Osteocyte (in vitro differentiated cells): ENCODE data around the gene MDM2. TPM values are rescaled to one million over a fixed set of nuclear protein-coding genes. Genes with fewer than 3 reads are reported as not detected.

Experiments
- DNase-seq: peaks from one replicate; pipeline ENCODE4 v3.0.0; 2021; ENCODE audit warnings: mixed read lengths; ENCODE audit not compliant: unreplicated experiment; ENCODE audit errors: extremely low spot score
- H3K27ac Mint-ChIP-seq: one replicate; pipeline ENCODE4 v1.8.0; 2021; ENCODE audit warnings: mild to moderate bottlenecking, mixed read lengths; ENCODE audit not compliant: unreplicated experiment
- H3K27me3 Mint-ChIP-seq: one replicate; pipeline ENCODE4 v1.8.0; 2021; ENCODE audit warnings: mixed read lengths; ENCODE audit not compliant: unreplicated experiment
- H3K36me3 Mint-ChIP-seq: one replicate; pipeline ENCODE4 v1.8.0; 2021; ENCODE audit warnings: mixed read lengths; ENCODE audit not compliant: unreplicated experiment
- H3K4me1 Mint-ChIP-seq: one replicate; pipeline ENCODE4 v1.8.0; 2021; ENCODE audit warnings: mixed read lengths; ENCODE audit not compliant: unreplicated experiment
- H3K4me3 Mint-ChIP-seq: one replicate; pipeline ENCODE4 v1.8.0; 2021; ENCODE audit warnings: mild to moderate bottlenecking, moderate library complexity, mixed read lengths; ENCODE audit not compliant: unreplicated experiment
- H3K9me3 Mint-ChIP-seq: one replicate; pipeline ENCODE4 v1.8.0; 2021; ENCODE audit warnings: mixed read lengths; ENCODE audit not compliant: unreplicated experiment
- total RNA-seq: library from RNA; stranded (reverse); gene quantifications from 2 replicates; pipeline ENCODE4 v1.2.1, GENCODE V29; 2021
- TF ChIP-seq, protein P1 (sequence below): fragments of 200-600 bp; sonication (generic); IDR thresholded peaks from 2 replicates; pipeline ENCODE4 v1.5.0; 2021; ENCODE audit warnings: antibody characterized with exemption, mild to moderate bottlenecking, moderate library complexity

Gene MDM2
- total RNA-seq, 1 donor from 2014 or later, result 131 TPM

GRCh38 chr12:68899251-68899771 is 91.3 kb downstream of the MDM2 start:
- H3K4me1 Mint-ChIP-seq, result no peaks in the 10 kb centered on the region
- peaks cover 39% of the 10 kb centered on the region for H3K27me3 Mint-ChIP-seq
- DNase-seq, result no peak
- H3K36me3 Mint-ChIP-seq, result no peaks in the 10 kb centered on the region
- H3K9me3 Mint-ChIP-seq, result no peaks in the 10 kb centered on the region
- no peak overlapping the region for H3K27ac Mint-ChIP-seq
- TF ChIP-seq, protein P1, sequence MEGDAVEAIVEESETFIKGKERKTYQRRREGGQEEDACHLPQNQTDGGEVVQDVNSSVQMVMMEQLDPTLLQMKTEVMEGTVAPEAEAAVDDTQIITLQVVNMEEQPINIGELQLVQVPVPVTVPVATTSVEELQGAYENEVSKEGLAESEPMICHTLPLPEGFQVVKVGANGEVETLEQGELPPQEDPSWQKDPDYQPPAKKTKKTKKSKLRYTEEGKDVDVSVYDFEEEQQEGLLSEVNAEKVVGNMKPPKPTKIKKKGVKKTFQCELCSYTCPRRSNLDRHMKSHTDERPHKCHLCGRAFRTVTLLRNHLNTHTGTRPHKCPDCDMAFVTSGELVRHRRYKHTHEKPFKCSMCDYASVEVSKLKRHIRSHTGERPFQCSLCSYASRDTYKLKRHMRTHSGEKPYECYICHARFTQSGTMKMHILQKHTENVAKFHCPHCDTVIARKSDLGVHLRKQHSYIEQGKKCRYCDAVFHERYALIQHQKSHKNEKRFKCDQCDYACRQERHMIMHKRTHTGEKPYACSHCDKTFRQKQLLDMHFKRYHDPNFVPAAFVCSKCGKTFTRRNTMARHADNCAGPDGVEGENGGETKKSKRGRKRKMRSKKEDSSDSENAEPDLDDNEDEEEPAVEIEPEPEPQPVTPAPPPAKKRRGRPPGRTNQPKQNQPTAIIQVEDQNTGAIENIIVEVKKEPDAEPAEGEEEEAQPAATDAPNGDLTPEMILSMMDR, result peak; percentile 33
- no peak overlapping the region for H3K4me3 Mint-ChIP-seq

GRCh38 chr12:68900241-68900640 is 92.3 kb downstream of the MDM2 start:
- Mint-ChIP-seq H3K36me3 (no peaks in the 10 kb centered on the region), H3K4me3 (no peak overlapping the region), H3K9me3 (no peaks in the 10 kb centered on the region), H3K27ac (no peak overlapping the region), H3K4me1 (no peaks in the 10 kb centered on the region), H3K27me3 (peaks cover 40% of the 10 kb centered on the region)
- TF ChIP-seq, protein P1, result no peak
- no peak for DNase-seq

Other genes with a start within 250 kb of the MDM2 start
- 179 and 182 TPM in 2 replicates for gene RAP1B, start 197.3 kb upstream of the MDM2 start, total RNA-seq
- gene NUP107, start 121.2 kb upstream of the MDM2 start, total RNA-seq, result 35.6 and 37.3 TPM in 2 replicates
- 9.5 and 16.2 TPM in 2 replicates for gene SLC35E3, start 62.0 kb upstream of the MDM2 start, total RNA-seq
- gene CPM, start 125.0 kb downstream of the MDM2 start, total RNA-seq, result 0.21 and 1.0 TPM in 2 replicates